K562 (cell line): ENCODE data around the gene TMEM59. TPM values are rescaled to one million over a fixed set of nuclear protein-coding genes. Genes with fewer than 3 reads are reported as not detected.

Experiments used
- BRD4 ChIP-seq: fragments of 200-600 bp; sonication (generic); IDR thresholded peaks from 2 replicates; pipeline ENCODE4 v1.6.1; 2017; ENCODE audit warnings: inconsistent platforms
- CEBPB ChIP-seq: fragments of 450-650 bp; IDR thresholded peaks from 2 replicates; pipeline ENCODE4 v1.6.1; 2016; ENCODE audit warnings: missing genetic modification characterization, missing compliant biosample characterization
- ELF1 ChIP-seq: fragments of 200-800 bp; sonication (Bioruptor generic); IDR thresholded peaks from 2 replicates; pipeline ENCODE4 v1.6.1; 2016; ENCODE audit warnings: missing genetic modification characterization, missing compliant biosample characterization
- NFRKB ChIP-seq: fragments of 450-650 bp; IDR thresholded peaks from 2 replicates; pipeline ENCODE4 v1.6.1; 2016; ENCODE audit warnings: low read depth
- PHF8 ChIP-seq: fragments of 200-600 bp; sonication (generic); IDR thresholded peaks from 2 replicates; pipeline ENCODE4 v1.6.1; 2012; ENCODE audit warnings: mixed run types, mild to moderate bottlenecking, inconsistent platforms, low read length, moderate library complexity, borderline replicate concordance
- RBM15 ChIP-seq: fragments of 200-400 bp; formaldehyde crosslinking; IDR thresholded peaks from 2 replicates; pipeline ENCODE4 v1.6.1; 2018; ENCODE audit warnings: mild to moderate bottlenecking, low read length, moderate library complexity; ENCODE audit not compliant: insufficient read depth
- RHOXF2B ChIP-seq: fragments of 250-450 bp; sonication (Bioruptor Pico); conservative IDR thresholded peaks from 2 replicates; pipeline ENCODE4 v1.5.1; 2021
- YY1 ChIP-seq, 3 experiments: IDR thresholded peaks; 2 replicates each; pipeline ENCODE4 v1.6.1; 2011; ENCODE audit warnings: low read length in 2 of 3, mild to moderate bottlenecking in 2 of 3, moderate library complexity in 2 of 3, borderline replicate concordance in 1 of 3, control low read depth in 1 of 3, low read depth in 1 of 3; ENCODE audit not compliant: insufficient read depth in 3 of 3, insufficient replicate concordance in 2 of 3, control insufficient read depth in 1 of 3, insufficient read length in 1 of 3; ENCODE audit errors: extremely low read depth in 1 of 3
- ZNF354B ChIP-seq: fragments of 250-450 bp; sonication (Bioruptor Pico); IDR thresholded peaks from 2 replicates; pipeline ENCODE4 v1.4.0; 2020
- polyA plus RNA-seq, 8 experiments: library from polyadenylated mRNA; depleted of rRNA in 4 of 8; stranded (reverse) in 5 of 8; unstranded in 3 of 8; fragments of >200 nt; fragmentation: Nextera tagmentation in 2 of 8; fragmentation: Illumina TruSeq in 1 of 8; extraction: Ambion mirVana in 2 of 8; extraction: Trizol in 1 of 8; gene quantifications; 2 replicates each; pipeline versions ENCODE4 v1.2.1 to v1.2.3, GENCODE V29; 2011 to 2014; ENCODE audit warnings: inconsistent platforms in 1 of 8, missing spikeins in 1 of 8
- total RNA-seq, 7 experiments: library from RNA; depleted of rRNA in 6 of 7; stranded (reverse); fragments of >200 nt in 6 of 7; fragmentation: Illumina TruSeq in 2 of 7; extraction: Trizol in 2 of 7; gene quantifications; 2 replicates each; pipeline versions ENCODE4 v1.2.1 to v1.2.3, GENCODE V29; 2011 to 2021; ENCODE audit warnings: low replicate concordance in 1 of 7
- TF ChIP-seq, protein P1 (sequence below): IDR thresholded peaks from 2 replicates; pipeline ENCODE4 v1.6.1; 2016; ENCODE audit warnings: missing genetic modification characterization, missing compliant biosample characterization

Gene TMEM59
- total and polyA plus RNA-seq, 9 of the 15 experiments (the other 6 are each of a cell fraction or from before 2014, with no cell fraction given), result 93.1 to 316 (median 151) TPM

DNA sequence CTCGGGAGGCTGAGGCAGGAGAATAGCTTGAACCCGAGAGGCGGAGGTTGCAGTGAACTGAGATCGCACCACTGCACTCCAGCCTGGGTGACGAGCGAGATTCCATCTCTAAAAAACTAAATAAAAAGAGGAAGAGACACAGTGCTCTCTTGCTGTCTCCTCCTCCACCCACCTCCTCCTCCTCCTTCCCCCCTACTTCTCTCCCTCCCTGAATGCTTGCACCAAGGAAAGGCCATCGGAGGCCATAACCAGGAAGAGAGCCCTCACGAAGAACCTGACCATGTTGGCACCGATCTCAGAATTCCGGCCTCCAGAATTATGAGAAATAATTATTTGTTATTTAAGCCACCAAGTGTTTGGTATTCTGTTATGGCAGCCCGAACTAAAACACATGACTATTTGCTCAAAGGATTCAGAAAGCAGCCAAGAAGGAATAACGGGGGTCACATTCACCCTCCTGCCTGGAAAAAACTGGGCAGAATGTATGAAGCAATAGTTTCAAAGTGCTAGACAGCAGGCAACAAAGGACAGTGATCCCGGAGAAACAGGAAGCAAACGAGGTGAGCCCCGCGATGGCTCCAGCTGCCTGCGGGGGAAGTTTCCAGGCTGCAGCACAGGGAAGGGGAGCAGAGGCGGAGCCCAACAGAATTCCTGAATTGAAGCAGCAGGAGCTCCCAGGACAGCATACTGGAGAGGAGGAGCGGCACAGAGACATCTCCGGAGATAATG lies 70.8 kb downstream of the TMEM59 start (continued):
- peak; percentile 34; the same call in 1 of the 2 replicates for TF ChIP-seq NFRKB
- no peak for TF ChIP-seq RBM15
- TF ChIP-seq YY1 (IDR thresholded peaks at IDR 0.05; ENCODE audit: borderline replicate concordance in 1 of 3, control insufficient read depth in 1 of 3, extremely low read depth in 1 of 3, insufficient read depth in 3 of 3, insufficient read length in 1 of 3, insufficient replicate concordance in 2 of 3, low read depth in 1 of 3, low read length in 2 of 3), result peak in 1 of 3 experiments; percentile 32
- no peak for TF ChIP-seq RHOXF2B
- TF ChIP-seq, protein P1, sequence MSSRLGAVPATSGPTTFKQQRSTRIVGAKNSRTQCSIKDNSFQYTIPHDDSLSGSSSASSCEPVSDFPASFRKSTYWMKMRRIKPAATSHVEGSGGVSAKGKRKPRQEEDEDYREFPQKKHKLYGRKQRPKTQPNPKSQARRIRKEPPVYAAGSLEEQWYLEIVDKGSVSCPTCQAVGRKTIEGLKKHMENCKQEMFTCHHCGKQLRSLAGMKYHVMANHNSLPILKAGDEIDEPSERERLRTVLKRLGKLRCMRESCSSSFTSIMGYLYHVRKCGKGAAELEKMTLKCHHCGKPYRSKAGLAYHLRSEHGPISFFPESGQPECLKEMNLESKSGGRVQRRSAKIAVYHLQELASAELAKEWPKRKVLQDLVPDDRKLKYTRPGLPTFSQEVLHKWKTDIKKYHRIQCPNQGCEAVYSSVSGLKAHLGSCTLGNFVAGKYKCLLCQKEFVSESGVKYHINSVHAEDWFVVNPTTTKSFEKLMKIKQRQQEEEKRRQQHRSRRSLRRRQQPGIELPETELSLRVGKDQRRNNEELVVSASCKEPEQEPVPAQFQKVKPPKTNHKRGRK (tag), result no peak
- TF ChIP-seq PHF8, result peak; percentile 31; the same call in 1 of the 2 replicates
- peak; percentile 74 for TF ChIP-seq CEBPB (tag)
- TF ChIP-seq ELF1 (tag), result peak; percentile 65; the same call in 1 of the 2 replicates
- TF ChIP-seq ZNF354B (CRISPR knock-in tag), result no peak
- TF ChIP-seq BRD4, result no peak
